Iris pigment epithelial cell (primary cell): ENCODE results near the gene PCDHA1.
"Not testable (repeated sequence)": the region's sequence is repeated elsewhere in the genome, so short reads cannot be mapped to it uniquely, and the experiment has no call there.

Source experiments
- DNase-seq: peaks from one replicate; pipeline ENCODE4 v3.0.0-alpha.2; 2011; ENCODE audit warnings: low read depth

PCDHA1 gene

DNA sequence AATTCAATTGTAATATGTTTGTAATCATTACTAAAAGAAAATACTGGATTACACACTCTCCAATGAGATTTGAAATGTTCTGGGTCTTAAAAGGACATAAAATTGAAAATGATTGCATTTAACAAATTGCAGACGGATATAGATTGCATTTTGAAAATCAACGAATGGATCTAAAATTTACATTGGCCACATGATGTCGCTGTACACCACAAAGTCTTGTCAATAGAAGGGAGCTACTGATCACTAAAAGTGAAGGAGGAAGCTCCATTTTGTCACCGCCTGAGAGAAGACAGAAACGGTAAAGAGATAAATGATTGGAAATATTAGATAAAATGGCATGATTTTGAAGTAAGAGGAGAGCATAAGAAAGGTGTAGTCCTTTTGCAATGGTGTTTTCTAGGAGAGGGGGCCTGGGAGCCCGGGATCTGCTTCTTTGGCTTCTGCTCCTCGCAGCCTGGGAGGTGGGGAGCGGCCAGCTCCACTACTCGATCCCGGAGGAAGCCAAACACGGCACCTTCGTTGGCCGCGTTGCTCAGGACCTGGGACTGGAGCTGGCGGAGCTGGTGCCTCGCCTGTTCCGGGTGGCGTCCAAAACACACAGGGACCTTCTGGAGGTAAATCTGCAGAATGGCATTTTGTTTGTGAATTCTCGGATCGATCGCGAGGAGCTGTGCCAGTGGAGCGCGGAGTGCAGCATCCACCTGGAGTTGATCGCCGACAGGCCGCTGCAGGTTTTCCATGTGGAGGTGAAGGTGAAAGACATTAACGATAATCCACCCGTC, at the start of gene PCDHA1:
TSS of gene PCDHA1 (plus strand) at position 236 of the 782 bp plus-strand sequence.
- no peak for DNase-seq

DNA sequence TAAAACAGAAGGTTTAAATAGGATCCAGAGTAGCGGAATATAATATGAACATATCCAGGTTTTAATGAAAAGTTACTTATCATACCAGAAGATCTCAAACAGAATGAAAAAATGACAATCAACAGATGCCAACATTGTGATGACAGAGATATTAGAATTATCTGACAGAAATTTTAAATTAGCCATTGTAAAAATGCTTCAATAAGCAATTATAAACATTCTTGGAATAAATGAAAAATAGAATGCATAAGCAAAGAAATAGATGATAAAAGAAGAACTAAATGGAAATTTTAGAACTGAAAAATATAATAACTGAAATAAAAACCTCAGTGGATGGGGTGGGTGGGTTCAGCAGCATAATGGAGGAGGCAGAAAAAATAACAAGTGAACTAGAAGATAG, 48.5 kb upstream of the PCDHA1 start:
- DNase-seq, result no peak

DNA sequence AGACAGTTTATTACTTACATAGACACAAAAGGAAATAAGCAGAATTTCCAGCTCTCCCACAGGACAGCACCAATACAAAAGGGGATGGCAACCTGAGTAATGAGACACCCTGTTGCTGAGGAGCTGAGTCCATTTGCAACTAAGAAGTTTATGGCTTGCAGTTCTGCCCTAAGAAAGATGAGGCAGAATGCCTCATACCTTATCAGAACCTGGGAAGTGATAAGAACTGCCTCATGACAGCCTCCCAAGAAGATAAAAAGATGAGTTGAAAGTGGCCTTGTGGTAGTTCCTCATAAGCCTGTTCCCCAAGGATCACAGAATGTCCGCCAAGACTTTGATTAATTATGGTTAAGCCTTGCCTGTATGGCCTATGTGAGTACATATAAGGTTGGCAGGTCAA, 44.0 kb upstream of the PCDHA1 start:
- no peak for DNase-seq

DNA sequence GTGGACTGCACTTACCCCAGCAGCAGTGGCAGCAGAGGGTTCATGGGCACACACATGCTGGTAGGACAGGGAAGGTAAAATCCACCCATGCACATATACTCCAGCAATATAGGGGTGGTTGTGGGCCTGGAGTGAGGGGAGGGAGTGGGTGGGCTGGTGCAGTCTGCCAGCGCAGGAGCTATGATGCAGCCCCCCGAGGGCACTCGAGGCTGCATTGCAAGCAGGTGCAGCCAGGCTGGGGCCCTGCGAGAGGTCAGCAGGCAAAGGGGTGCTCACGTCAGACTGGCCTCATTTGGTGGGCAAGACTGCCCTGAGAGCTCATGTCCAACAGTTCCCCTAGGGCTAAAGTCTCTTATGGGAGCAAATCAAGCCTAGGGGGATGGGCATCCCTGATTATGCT, 32.4 kb upstream of the PCDHA1 start:
- DNase-seq, result no peak

DNA sequence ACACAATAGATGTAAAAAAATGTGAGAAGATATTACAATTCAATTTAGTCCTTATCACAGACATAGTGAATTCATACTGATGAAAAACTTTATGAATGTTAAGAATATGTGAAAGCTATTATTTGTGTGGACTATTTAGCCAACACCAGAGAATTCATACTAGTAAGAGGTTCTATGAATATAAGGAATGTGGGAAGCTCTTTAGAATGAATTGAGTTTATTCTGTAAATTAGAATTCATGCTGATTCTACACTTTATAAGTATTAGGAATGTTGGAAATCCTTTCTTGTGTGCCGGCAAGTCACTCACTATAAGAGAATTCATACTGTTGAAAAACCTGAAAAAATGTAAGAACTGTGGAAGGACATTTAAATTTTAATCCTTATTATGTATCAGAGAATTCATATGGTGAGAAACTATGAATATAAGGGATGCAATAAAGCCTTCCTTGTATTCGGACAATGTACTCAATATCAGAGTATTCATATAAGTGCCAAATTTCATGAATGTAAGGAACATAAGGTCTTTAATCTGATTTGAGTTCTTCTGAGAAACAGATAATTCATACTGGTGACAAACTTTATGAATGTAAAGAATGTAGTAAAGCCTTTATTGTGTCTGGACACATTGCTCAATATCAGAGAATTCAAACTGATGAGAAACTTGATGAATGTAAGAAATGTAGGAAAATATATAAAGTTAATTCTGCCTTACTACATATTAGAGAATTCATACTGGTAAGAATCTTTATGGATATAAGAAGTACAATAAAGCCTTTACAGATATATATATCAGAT, 21.6 kb upstream of the PCDHA1 start:
- no peak for DNase-seq

DNA sequence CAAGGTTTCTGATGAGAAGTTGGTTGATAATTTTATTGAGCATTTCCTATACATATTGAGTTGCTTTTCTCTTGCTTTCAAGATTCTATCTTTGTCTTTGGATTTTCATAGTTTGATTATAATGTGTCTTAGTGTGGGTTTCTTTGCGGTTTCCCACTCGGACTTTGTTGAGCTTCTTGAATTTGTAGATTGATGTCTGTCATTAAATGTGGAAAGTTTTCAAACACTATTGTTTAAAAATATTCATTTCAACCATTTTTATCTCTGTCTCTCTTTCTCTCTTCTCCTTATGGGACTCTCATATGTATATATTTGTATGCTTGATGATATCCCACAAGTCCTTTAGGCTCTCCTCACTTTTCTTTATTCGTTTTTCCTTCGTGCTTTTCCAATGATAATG, 18.5 kb upstream of the PCDHA1 start:
- no peak for DNase-seq

DNA sequence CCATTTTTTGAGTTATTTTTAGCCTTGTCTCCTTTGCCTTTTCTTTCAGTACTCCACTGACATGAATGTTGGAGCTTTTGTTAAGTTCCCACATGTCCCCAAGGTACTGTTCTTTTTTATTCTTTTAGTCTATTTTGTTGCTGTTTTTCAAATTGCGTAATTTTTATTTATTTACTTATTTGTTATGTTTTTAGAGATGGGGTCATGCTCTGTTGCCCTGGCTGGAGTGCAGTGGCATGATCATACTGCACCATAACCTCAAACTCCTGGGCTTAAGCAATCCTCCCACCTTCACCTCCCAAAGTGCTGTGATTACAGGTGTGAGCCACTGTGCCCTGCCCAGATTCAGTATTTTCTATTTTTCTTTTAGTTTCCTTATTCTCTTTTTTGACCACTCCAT, 5.4 kb upstream of the PCDHA1 start:
- no peak for DNase-seq

DNA sequence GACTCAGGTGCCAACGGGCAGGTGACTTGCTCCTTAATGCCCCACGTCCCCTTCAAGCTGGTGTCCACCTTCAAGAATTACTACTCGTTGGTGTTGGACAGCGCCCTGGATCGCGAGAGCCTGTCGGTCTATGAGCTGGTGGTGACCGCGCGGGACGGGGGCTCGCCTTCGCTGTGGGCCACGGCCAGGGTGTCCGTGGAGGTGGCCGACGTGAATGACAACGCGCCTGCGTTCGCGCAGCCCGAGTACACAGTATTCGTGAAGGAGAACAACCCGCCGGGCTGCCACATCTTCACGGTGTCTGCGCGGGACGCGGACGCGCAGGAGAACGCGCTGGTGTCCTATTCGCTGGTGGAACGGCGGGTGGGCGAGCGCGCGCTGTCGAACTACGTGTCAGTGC, 1.5 kb downstream of the PCDHA1 start:
- DNase-seq, result not testable (repeated sequence)

DNA sequence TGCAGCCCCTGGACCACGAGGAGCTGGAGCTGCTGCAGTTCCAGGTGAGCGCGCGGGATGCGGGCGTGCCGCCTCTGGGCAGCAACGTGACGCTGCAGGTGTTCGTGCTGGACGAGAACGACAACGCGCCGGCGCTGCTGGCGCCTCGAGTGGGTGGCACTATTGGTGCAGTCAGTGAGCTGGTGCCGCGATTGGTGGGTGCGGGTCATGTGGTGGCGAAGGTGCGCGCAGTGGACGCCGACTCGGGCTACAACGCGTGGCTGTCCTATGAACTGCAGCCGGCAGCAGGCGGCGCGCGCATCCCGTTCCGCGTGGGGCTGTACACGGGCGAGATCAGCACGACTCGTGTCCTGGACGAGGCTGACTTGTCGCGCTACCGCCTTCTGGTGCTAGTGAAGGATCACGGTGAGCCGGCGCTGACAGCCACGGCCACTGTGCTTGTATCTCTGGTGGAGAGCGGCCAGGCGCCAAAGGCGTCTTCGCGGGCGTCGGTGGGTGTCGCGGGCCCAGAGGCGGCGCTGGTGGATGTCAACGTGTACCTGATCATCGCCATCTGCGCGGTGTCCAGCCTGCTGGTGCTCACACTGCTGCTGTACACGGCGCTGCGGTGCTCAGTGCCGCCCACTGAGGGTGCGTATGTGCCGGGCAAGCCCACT, 2.0 kb downstream of the PCDHA1 start:
- not testable (repeated sequence) for DNase-seq

DNA sequence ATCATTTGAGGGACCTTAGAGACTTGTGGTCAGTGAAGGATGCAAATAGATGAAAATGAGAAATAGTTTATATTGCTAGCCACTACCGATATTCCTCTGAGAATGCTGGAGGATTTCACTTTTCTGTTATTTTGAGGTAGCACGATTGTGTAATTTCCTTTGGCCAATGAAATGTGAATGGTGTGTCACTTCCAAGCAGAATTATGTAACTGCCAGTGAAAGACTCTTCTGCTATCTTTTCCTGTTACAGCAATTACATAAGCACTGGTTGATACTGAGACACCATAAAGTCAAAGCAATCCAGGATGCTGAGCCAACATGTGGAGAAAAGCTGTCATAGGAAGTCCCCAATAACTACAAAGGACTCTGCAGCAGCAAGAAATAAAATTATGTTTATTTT, 5.1 kb downstream of the PCDHA1 start:
- no peak for DNase-seq

DNA sequence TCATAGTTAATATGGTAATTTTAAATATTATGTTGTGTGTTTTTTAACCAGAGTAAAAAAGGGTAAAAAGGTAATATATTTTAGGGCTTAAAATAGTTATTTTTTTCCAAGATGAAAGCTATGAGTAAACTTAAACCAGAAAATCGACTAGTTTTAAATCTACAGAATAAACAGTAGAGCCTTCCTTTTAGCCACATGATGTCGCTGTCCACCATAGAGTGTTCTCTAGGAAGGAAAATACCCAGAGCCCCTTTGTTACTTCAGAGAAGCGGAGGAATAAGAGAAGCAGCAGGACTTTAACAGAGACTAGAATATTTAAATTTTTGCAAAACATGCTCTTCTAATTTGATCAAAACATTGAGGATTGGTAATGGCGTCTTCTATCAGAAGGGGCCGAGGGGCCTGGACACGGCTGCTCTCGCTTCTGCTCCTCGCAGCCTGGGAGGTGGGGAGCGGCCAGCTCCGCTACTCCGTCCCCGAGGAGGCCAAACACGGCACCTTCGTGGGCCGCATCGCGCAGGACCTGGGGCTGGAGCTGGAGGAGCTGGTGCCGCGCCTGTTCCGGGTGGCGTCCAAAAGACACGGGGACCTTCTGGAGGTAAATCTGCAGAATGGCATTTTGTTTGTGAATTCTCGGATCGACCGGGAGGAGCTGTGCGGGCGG, 8.8 kb downstream of the PCDHA1 start, which contains the start of gene PCDHA2:
TSS of gene PCDHA2 (plus strand) at position 258 of the 664 bp plus-strand sequence.
- no peak for DNase-seq

DNA sequence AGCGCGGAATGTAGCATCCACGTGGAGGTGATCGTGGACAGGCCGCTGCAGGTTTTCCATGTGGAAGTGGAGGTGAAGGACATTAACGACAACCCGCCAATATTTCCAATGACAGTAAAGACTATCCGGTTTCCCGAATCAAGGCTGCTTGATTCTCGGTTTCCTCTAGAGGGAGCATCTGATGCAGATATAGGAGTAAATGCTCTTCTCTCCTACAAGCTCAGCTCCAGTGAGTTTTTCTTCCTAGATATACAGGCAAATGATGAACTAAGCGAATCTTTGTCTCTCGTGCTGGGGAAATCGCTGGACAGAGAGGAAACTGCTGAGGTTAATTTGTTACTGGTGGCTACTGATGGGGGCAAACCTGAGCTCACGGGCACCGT, 9.3 kb downstream of the PCDHA1 start:
- DNase-seq, result peak; percentile 3

DNA sequence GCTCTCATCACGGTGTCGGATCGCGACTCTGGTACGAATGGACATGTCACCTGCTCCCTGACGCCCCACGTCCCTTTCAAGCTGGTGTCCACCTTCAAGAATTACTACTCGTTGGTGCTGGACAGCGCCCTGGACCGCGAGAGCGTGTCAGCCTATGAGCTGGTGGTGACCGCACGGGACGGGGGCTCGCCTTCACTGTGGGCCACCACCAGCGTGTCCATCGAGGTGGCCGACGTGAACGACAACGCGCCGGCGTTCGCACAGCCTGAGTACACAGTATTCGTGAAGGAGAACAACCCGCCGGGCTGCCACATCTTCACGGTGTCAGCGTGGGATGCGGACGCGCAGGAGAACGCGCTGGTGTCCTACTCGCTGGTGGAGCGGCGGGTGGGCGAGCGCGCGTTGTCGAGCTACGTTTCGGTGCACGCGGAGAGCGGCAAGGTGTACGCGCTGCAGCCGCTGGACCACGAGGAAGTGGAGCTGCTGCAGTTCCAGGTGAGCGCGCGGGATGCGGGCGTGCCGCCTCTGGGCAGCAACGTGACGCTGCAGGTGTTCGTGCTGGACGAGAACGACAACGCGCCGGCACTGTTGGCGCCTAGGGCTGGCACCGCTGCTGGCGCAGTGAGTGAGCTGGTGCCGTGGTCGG, 10.3 kb downstream of the PCDHA1 start:
- DNase-seq, result not testable (repeated sequence)

DNA sequence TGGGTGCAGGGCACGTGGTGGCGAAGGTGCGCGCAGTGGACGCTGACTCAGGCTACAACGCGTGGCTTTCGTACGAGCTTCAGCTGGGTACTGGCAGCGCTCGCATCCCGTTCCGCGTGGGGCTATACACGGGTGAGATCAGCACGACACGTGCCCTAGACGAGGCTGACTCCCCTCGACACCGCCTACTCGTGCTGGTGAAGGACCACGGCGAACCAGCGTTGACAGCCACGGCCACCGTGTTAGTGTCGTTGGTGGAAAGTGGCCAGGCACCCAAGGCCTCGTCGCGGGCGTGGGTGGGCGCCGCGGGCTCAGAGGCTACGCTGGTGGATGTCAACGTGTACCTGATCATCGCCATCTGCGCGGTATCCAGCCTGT, 10.8 kb downstream of the PCDHA1 start:
- no peak for DNase-seq

DNA sequence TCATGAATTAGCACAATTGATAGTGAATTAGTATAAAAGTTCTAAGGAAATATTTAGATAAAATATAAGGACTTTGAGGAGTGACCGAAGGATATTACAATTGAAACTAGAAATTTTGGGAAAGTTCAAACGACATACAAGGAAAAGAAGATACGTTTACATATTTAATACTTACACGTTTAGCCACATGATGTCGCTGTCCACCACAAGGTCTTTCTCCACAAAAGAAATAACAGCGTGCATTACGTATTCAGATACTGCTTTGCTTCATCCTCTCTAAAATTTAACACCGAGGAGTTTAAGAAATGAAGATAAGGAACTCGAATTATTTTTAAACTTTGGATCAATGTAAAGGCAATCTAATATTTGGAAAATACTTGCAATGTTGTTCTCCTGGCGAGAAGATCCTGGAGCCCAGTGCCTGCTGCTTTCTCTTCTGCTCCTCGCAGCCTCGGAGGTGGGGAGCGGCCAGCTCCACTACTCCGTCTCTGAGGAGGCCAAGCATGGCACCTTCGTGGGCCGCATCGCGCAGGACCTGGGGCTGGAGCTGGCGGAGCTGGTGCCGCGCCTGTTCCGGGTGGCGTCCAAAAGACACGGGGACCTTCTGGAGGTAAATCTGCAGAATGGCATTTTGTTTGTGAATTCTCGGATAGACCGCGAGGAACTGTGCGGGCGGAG, 15.0 kb downstream of the PCDHA1 start, which contains the start of gene PCDHA3:
TSS of gene PCDHA3 (plus strand) at position 242 of the 678 bp plus-strand sequence.
- peak; percentile 7 for DNase-seq

DNA sequence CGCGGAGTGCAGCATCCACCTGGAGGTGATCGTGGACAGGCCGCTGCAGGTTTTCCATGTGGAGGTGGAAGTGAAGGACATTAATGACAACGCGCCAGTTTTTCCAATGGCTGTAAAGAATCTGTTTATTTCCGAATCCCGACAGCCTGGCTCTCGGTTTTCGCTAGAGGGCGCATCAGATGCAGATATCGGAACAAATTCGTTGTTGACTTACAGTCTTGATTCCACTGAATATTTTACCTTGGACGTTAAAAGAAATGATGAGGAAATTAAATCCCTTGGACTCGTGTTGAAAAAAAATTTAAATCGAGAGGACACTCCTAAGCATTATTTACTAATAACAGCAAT, 15.5 kb downstream of the PCDHA1 start:
- no peak for DNase-seq

DNA sequence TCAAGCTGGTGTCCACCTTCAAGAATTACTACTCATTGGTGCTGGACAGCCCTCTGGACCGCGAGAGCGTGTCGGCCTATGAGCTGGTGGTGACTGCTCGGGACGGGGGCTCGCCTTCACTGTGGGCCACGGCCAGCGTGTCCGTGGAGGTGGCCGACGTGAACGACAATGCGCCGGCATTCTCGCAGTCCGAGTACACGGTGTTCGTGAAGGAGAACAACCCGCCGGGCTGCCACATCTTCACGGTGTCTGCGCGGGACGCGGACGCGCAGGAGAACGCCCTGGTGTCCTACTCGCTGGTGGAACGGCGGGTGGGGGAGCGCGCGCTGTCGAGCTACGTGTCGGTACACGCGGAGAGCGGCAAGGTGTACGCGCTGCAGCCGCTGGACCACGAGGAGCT, 16.4 kb downstream of the PCDHA1 start:
- not testable (repeated sequence) for DNase-seq

DNA sequence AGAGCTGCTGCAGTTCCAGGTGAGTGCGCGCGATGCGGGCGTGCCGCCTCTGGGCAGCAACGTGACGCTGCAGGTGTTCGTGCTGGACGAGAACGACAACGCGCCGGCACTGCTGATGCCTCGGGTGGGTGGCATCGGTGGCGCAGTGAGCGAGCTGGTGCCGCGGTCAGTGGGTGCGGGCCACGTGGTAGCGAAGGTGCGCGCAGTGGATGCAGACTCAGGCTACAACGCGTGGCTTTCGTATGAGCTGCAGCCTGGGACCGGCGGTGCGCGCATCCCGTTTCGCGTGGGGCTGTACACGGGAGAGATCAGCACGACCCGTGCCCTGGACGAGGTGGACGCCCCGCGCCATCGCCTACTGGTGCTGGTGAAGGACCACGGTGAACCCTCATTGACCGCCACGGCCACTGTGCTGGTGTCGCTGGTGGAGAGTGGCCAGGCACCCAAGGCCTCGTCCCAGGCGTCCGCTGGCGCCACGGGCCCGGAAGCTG, 16.9 kb downstream of the PCDHA1 start:
- no peak for DNase-seq

DNA sequence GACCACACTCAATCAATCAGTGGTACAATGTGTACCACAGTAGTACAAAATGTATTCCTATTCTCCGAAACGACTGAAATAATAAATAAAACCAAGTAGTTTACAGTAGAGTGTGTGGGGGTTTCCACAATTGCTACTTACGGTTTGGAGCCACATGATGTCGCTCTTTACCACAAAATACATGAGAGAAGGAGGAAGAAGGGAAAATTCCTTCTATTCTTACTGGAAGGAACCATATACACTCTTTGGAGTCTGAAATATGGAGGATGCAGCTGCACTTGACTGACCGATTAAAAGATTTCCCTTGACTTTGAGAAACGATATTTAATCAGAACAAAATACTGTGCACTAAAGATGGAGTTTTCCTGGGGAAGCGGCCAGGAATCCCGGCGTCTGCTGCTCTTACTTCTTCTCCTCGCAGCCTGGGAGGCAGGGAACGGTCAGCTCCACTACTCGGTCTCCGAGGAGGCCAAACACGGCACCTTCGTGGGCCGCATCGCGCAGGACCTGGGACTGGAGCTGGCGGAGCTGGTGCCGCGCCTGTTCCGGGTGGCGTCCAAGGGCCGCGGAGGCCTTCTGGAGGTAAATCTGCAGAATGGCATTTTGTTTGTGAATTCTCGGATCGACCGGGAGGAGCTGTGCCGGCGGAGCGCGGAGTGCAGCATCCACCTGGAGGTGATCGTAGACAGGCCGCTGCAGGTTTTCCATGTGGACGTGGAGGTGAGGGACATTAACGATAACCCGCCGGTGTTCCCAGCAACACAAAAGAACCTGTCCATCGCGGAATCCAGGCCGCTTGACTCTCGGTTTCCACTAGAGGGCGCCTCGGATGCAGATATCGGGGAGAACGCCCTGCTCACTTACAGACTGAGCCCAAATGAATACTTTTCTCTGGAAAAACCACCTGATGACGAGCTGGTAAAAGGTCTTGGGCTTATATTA, 21.2 kb downstream of the PCDHA1 start, which contains the start of gene PCDHA4:
TSS of gene PCDHA4 (plus strand) at position 235 of the 942 bp plus-strand sequence.
- DNase-seq, result peak; percentile 3
